Keratinocyte (primary cell): Measurements from ENCODE around the gene CUX1.

ENCODE experiments used
- EZH2 ChIP-seq: IDR thresholded peaks from one replicate; pipeline ENCODE4 v1.6.1; 2012; ENCODE audit warnings: inconsistent platforms, mild to moderate bottlenecking, low read length, moderate library complexity
- TF ChIP-seq, protein P1 (sequence below), 3 experiments: IDR thresholded peaks in 1 of 3; conservative IDR thresholded peaks in 1 of 3; optimal IDR thresholded peaks in 1 of 3; 2 replicates in 2 of 3; 3 replicates in 1 of 3; pipeline versions ENCODE3 to v1.5.1; 2011; ENCODE audit warnings: low read length in 3 of 3, mild to moderate bottlenecking in 3 of 3, moderate library complexity in 2 of 3, control low read depth in 1 of 3, inconsistent platforms in 1 of 3; ENCODE audit not compliant: insufficient read depth in 2 of 3; ENCODE audit errors: extremely low read depth in 1 of 3

DNA sequence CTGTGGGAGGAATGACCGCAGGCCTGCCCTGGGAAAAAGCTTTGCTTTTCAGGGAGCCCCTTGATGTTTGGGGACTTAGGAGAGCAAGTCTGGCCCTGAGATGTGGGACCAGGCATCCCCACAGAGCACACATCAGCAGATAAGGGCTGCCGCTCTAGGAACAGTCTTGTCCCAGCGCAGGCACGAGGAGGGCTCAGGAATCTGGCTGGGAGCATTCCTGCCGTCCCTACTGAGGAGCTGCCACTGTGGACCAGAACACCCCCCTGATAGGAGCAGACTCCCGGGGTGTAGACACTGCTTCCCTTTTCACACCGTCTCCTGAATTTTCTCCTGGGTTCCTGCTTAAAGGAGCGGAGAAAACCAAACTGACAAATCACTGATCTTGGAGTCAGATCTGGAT, 232.3 kb downstream of the CUX1 start:
- TF ChIP-seq, protein P1, sequence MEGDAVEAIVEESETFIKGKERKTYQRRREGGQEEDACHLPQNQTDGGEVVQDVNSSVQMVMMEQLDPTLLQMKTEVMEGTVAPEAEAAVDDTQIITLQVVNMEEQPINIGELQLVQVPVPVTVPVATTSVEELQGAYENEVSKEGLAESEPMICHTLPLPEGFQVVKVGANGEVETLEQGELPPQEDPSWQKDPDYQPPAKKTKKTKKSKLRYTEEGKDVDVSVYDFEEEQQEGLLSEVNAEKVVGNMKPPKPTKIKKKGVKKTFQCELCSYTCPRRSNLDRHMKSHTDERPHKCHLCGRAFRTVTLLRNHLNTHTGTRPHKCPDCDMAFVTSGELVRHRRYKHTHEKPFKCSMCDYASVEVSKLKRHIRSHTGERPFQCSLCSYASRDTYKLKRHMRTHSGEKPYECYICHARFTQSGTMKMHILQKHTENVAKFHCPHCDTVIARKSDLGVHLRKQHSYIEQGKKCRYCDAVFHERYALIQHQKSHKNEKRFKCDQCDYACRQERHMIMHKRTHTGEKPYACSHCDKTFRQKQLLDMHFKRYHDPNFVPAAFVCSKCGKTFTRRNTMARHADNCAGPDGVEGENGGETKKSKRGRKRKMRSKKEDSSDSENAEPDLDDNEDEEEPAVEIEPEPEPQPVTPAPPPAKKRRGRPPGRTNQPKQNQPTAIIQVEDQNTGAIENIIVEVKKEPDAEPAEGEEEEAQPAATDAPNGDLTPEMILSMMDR (optimal IDR thresholded peaks at IDR 0.05 in 1 of 3, IDR thresholded peaks at IDR 0.05 in 1 of 3, conservative IDR thresholded peaks at IDR 0.05 in 1 of 3; ENCODE audit: extremely low read depth in 1 of 3, insufficient read depth in 2 of 3, low read length in 3 of 3): no peak
- no peak for TF ChIP-seq EZH2
